Esophagus squamous epithelium (tissue), 4 donors: ENCODE results near the gene GPRC5B.

Experiments used
- CTCF ChIP-seq, 6 experiments: fragments of 450-650 bp in 4 of 6; fragments of 200-600 bp in 2 of 6; sonication (generic) in 2 of 6; IDR thresholded peaks; one replicate each; pipeline ENCODE4 v1.5.1; 2016 to 2019; ENCODE audit warnings: antibody characterized with exemption in 6 of 6, mild to moderate bottlenecking in 4 of 6, moderate library complexity in 4 of 6
- POLR2A ChIP-seq, 4 donors: fragments of 450-650 bp; IDR thresholded peaks; one replicate each; pipeline ENCODE4 v1.6.1; 2017; ENCODE audit warnings: antibody characterized with exemption in 4 of 4, mild to moderate bottlenecking in 4 of 4, moderate library complexity in 3 of 4

GRCh38 chr16:19853742-19854542 lies 30.7 kb downstream of the GPRC5B start:
- TF ChIP-seq CTCF (IDR thresholded peaks at IDR 0.05) (no peak), POLR2A (IDR thresholded peaks at IDR 0.05) (no peak)
